Liver (tissue), 9 donors: ENCODE measurements around the gene SON. TPM values are rescaled to one million over a fixed set of nuclear protein-coding genes. Genes with fewer than 3 reads are reported as not detected.
"Not testable (repeated sequence)": the region's sequence is repeated elsewhere in the genome, so short reads cannot be mapped to it uniquely, and the experiment has no call there.

Experiments used
- DNase-seq: peaks from one replicate; pipeline ENCODE4 v3.0.0-alpha.2; 2017; ENCODE audit warnings: low spot score
- H3K27ac ChIP-seq, 2 donors: one replicate each; pipeline ENCODE4 v1.7.0; 2013; ENCODE audit warnings: inconsistent platforms in 2 of 2, low read length in 2 of 2, control low read depth in 1 of 2, low read depth in 1 of 2, mild to moderate bottlenecking in 1 of 2
- H3K27me3 ChIP-seq, 4 donors: one replicate each; pipeline versions ENCODE4 v1.6.1 to v1.7.0; 2013; ENCODE audit warnings: low read length in 3 of 4, inconsistent platforms in 1 of 4, mild to moderate bottlenecking in 1 of 4, moderate library complexity in 1 of 4; ENCODE audit not compliant: control insufficient read depth in 4 of 4, insufficient read depth in 4 of 4
- H3K36me3 ChIP-seq, 4 donors: one replicate each; pipeline versions ENCODE4 v1.6.1 to v1.7.0; 2013; ENCODE audit warnings: low read length in 3 of 4, mild to moderate bottlenecking in 3 of 4, low read depth in 1 of 4, moderate library complexity in 1 of 4; ENCODE audit not compliant: control insufficient read depth in 4 of 4, insufficient read depth in 3 of 4
- H3K4me1 ChIP-seq, 4 donors: one replicate each; pipeline versions ENCODE4 v1.6.1 to v1.7.0; 2013; ENCODE audit warnings: low read length in 3 of 4, mild to moderate bottlenecking in 3 of 4, moderate library complexity in 1 of 4; ENCODE audit not compliant: control insufficient read depth in 4 of 4, insufficient read depth in 4 of 4
- H3K4me3 ChIP-seq, 3 donors: one replicate each; pipeline versions ENCODE4 v1.6.1 to v1.7.0; 2013; ENCODE audit warnings: low read length in 3 of 3, control low read depth in 1 of 3, low read depth in 1 of 3, mild to moderate bottlenecking in 1 of 3
- H3K9ac ChIP-seq, 2 donors: one replicate each; pipeline ENCODE4 v1.7.0; 2013; ENCODE audit warnings: low read length in 2 of 2, mild to moderate bottlenecking in 2 of 2, moderate library complexity in 2 of 2, control low read depth in 1 of 2, low read depth in 1 of 2
- H3K9me3 ChIP-seq, 4 donors: one replicate each; pipeline versions ENCODE4 v1.6.1 to v1.7.0; 2013; ENCODE audit warnings: low read length in 3 of 4; ENCODE audit not compliant: control insufficient read depth in 4 of 4
- ATF3 ChIP-seq: IDR thresholded peaks from 2 replicates; pipeline ENCODE4 v1.6.1; 2016; ENCODE audit warnings: antibody characterized with exemption
- EGR1 ChIP-seq, 2 donors: IDR thresholded peaks; 2 replicates each; pipeline ENCODE4 v1.6.1; 2016 to 2018; ENCODE audit warnings: antibody characterized with exemption in 2 of 2, low read depth in 2 of 2
- FOXA1 ChIP-seq: IDR thresholded peaks from 2 replicates; pipeline ENCODE4 v1.6.1; 2016; ENCODE audit warnings: antibody characterized with exemption
- FOXA2 ChIP-seq: IDR thresholded peaks from 2 replicates; pipeline ENCODE4 v1.6.1; 2016; ENCODE audit warnings: antibody characterized with exemption
- HNF4G ChIP-seq: IDR thresholded peaks from 2 replicates; pipeline ENCODE4 v1.6.1; 2016; ENCODE audit warnings: antibody characterized with exemption
- NR2F2 ChIP-seq: IDR thresholded peaks from 2 replicates; pipeline ENCODE4 v1.6.1; 2016; ENCODE audit warnings: antibody characterized with exemption
- SP1 ChIP-seq: IDR thresholded peaks from 2 replicates; pipeline ENCODE4 v1.6.1; 2018; ENCODE audit warnings: antibody characterized with exemption, mild to moderate bottlenecking
- TAF1 ChIP-seq: conservative IDR thresholded peaks from 2 replicates; pipeline ENCODE4 v1.6.1; 2016; ENCODE audit warnings: antibody characterized with exemption, mild to moderate bottlenecking
- YY1 ChIP-seq: IDR thresholded peaks from 2 replicates; pipeline ENCODE4 v1.6.1; 2016; ENCODE audit warnings: antibody characterized with exemption, mild to moderate bottlenecking
- WGBS: extraction: QIAGEN DNeasy Blood & Tissue Kit; methylation state at CpG from one replicate; pipeline ENCODE4 v1.1.7; 2013; 5-methylcytosine and 5-hydroxymethylcytosine counted together
- polyA plus RNA-seq, 2 donors: library from polyadenylated mRNA; stranded (reverse) in 1 of 2; unstranded in 1 of 2; fragments of 200-250 nt in 1 of 2; fragments of >200 nt in 1 of 2; fragmentation: Nextera tagmentation in 1 of 2; extraction: Ambion mirVana in 1 of 2; gene quantifications; one replicate each; pipeline versions ENCODE4 v1.2.1 to v1.2.3, GENCODE V29; 2013 to 2015
- total RNA-seq, 2 donors: library from RNA; depleted of rRNA; stranded (reverse); fragments of >200 nt; gene quantifications; one replicate each; pipeline ENCODE4 v1.2.3, GENCODE V29; 2014
- TF ChIP-seq, protein P1 (sequence below): IDR thresholded peaks from 2 replicates; pipeline ENCODE4 v1.6.1; 2016; ENCODE audit warnings: antibody characterized with exemption, mild to moderate bottlenecking
- donor health status: healthy.
- donor health status: healthy.
- donor health status: healthy.
- donor health status: healthy.
- donor health status: healthy.

Gene SON
- total and polyA plus RNA-seq, 4 donors: 42.7 to 264 (median 157) TPM

GRCh38 chr21:33622253-33622652 is 79.4 kb downstream of the SON start:
- H3K9me3 ChIP-seq: no peaks in the 10 kb centered on the region
- H3K4me1 ChIP-seq: no peaks in the 10 kb centered on the region
- TF ChIP-seq YY1 (no peak), HNF4G (no peak), SP1 (no peak), NR2F2 (no peak), TAF1 (no peak), FOXA2 (no peak), FOXA1 (no peak), EGR1 (IDR thresholded peaks at IDR 0.05; ENCODE audit: low read depth in 2 of 2) (no peak), ATF3 (no peak)
- TF ChIP-seq, protein P1, sequence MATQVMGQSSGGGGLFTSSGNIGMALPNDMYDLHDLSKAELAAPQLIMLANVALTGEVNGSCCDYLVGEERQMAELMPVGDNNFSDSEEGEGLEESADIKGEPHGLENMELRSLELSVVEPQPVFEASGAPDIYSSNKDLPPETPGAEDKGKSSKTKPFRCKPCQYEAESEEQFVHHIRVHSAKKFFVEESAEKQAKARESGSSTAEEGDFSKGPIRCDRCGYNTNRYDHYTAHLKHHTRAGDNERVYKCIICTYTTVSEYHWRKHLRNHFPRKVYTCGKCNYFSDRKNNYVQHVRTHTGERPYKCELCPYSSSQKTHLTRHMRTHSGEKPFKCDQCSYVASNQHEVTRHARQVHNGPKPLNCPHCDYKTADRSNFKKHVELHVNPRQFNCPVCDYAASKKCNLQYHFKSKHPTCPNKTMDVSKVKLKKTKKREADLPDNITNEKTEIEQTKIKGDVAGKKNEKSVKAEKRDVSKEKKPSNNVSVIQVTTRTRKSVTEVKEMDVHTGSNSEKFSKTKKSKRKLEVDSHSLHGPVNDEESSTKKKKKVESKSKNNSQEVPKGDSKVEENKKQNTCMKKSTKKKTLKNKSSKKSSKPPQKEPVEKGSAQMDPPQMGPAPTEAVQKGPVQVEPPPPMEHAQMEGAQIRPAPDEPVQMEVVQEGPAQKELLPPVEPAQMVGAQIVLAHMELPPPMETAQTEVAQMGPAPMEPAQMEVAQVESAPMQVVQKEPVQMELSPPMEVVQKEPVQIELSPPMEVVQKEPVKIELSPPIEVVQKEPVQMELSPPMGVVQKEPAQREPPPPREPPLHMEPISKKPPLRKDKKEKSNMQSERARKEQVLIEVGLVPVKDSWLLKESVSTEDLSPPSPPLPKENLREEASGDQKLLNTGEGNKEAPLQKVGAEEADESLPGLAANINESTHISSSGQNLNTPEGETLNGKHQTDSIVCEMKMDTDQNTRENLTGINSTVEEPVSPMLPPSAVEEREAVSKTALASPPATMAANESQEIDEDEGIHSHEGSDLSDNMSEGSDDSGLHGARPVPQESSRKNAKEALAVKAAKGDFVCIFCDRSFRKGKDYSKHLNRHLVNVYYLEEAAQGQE: no peak
- no peak overlapping the region for H3K9ac ChIP-seq
- H3K27ac ChIP-seq: no peak overlapping the region
- H3K36me3 ChIP-seq: peaks cover 3 to 13% (median 6%) of the 10 kb centered on the region in 4 donors
- DNase-seq: no peak
- no peaks in the 10 kb centered on the region for H3K27me3 ChIP-seq
- no peak overlapping the region for H3K4me3 ChIP-seq

- not testable (repeated sequence) for H3K27me3 ChIP-seq
Observed at GRCh38 chr21:33626151-33626550, 83.3 kb downstream of the SON start.

More at GRCh38 chr21:33626151-33626550, 83.3 kb downstream of the SON start:
- H3K4me1 ChIP-seq, DNase-seq, H3K9ac ChIP-seq, H3K27ac ChIP-seq, H3K4me3 ChIP-seq, H3K9me3 ChIP-seq, H3K36me3 ChIP-seq: not testable (repeated sequence)
- 96% methylated on average over 7 of the region's 7 CpGs for WGBS

Other genes with a start within 250 kb of the SON start
- 10 to 100 TPM; 31.1 to 39.5 TPM for gene IFNAR1, start 218.1 kb upstream of the SON start, total RNA-seq
- gene IFNAR1, start 218.1 kb upstream of the SON start, polyA plus RNA-seq: 10 to 100 TPM; 52.8 to 54.3 TPM
- gene IFNGR2, start 139.6 kb upstream of the SON start, total RNA-seq: 10 to 100 TPM; 23.2 to 24.3 TPM
- 10 to 100 TPM; 23.0 to 23.7 TPM for gene IFNGR2, start 139.6 kb upstream of the SON start, polyA plus RNA-seq
- gene TMEM50B, start 63.1 kb upstream of the SON start, total RNA-seq: 10 to 100 TPM; 28.1 to 31.8 TPM
- gene TMEM50B, start 63.1 kb upstream of the SON start, polyA plus RNA-seq: 10 to 100 TPM; 11.8 to 31.8 TPM
- gene DNAJC28, start 51.3 kb upstream of the SON start, total RNA-seq: 1 to 10 TPM; 2.6 to 3.2 TPM
- gene DNAJC28, start 51.3 kb upstream of the SON start, polyA plus RNA-seq: 1 to 10 TPM in 1 of 2 donors, under 1 TPM in 1; 0.83 to 2.9 TPM
- gene GART, start 921 bp upstream of the SON start, total RNA-seq: 10 to 100 TPM; 44.7 to 76.8 TPM
- gene GART, start 921 bp upstream of the SON start, polyA plus RNA-seq: 10 to 100 TPM; 15.7 to 19.2 TPM
- gene DONSON, start 45.6 kb downstream of the SON start, total RNA-seq: 10 to 100 TPM in 1 of 2 donors, 1 to 10 TPM in 1; 9.9 to 22.6 TPM
- 1 to 10 TPM; 4.8 to 6.8 TPM for gene DONSON, start 45.6 kb downstream of the SON start, polyA plus RNA-seq
- gene CRYZL1, start 98.7 kb downstream of the SON start, total RNA-seq: 10 to 100 TPM in 1 of 2 donors, 1 to 10 TPM in 1; 8.3 to 14.7 TPM
- 10 to 100 TPM in 1 of 2 donors, 1 to 10 TPM in 1; 6.8 to 18.1 TPM for gene CRYZL1, start 98.7 kb downstream of the SON start, polyA plus RNA-seq
- gene ITSN1, start 99.5 kb downstream of the SON start, total RNA-seq: 100 to 1,000 TPM in 1 of 2 donors, 10 to 100 TPM in 1; 52.0 to 112 TPM
- gene ITSN1, start 99.5 kb downstream of the SON start, polyA plus RNA-seq: 10 to 100 TPM; 20.3 to 28.3 TPM